OCI-LY7 (cell line): ENCODE measurements around the gene CGB7. TPM values are rescaled to one million over a fixed set of nuclear protein-coding genes. Genes with fewer than 3 reads are reported as not detected.
A peak's percentile ranks its signal among the peaks of the same experiment; 100 is the strongest.

Experiments
- BruUV-seq: library from RNA; stranded (reverse); fragments of 400-500 nt; replicated peaks from 2 replicates; lab custom pipeline; 2021; lab: Mats Ljungman, UMichigan
- CTCF ChIA-PET: fragments of 300-600 bp; sonication (Branson Sonifier 250); formaldehyde crosslinking; loops from one replicate; lab custom pipeline; 2022; ENCODE audit warnings: antibody characterized with exemption; ENCODE audit not compliant: unreplicated experiment; lab: Charles Lee
- POLR2A ChIA-PET: fragments of 300-600 bp; sonication (Branson Sonifier 250); formaldehyde crosslinking; loops from one replicate; lab custom pipeline; 2022; ENCODE audit warnings: antibody characterized with exemption; lab: Charles Lee
- DNase-seq: peaks from one replicate; pipeline ENCODE4 v3.0.0-alpha.2; 2015; ENCODE audit warnings: low spot score
- H2AFZ ChIP-seq: fragments of 200-600 bp; sonication (generic), shearing (Covaris generic); 2 replicates; pipeline ENCODE4 v1.6.1; 2014; ENCODE audit warnings: mild to moderate bottlenecking, antibody characterized with exemption, low read length, moderate library complexity
- H3K27ac ChIP-seq: fragments of 200-600 bp; sonication (generic); 2 replicates; pipeline ENCODE4 v1.5.1; 2014; ENCODE audit warnings: mixed run types, low read depth, mild to moderate bottlenecking, moderate library complexity, low read length, inconsistent platforms; ENCODE audit not compliant: poor library complexity, severe bottlenecking
- H3K36me3 ChIP-seq: fragments of 200-600 bp; sonication (generic); 2 replicates; pipeline ENCODE4 v1.6.1; 2014; ENCODE audit warnings: mild to moderate bottlenecking, antibody characterized with exemption, low read length, moderate library complexity, mixed read lengths; ENCODE audit not compliant: insufficient read depth
- H3K4me1 ChIP-seq: fragments of 200-600 bp; sonication (generic); 2 replicates; pipeline ENCODE4 v1.5.1; 2014; ENCODE audit warnings: mild to moderate bottlenecking, low read length; ENCODE audit not compliant: insufficient read depth, poor library complexity, severe bottlenecking
- H3K4me2 ChIP-seq: fragments of 200-600 bp; sonication (generic); 2 replicates; pipeline ENCODE4 v1.6.1; 2014; ENCODE audit warnings: mild to moderate bottlenecking, low read length
- H3K4me3 ChIP-seq: fragments of 200-600 bp; sonication (generic); 2 replicates; pipeline ENCODE4 v1.5.1; 2014; ENCODE audit warnings: mild to moderate bottlenecking, low read depth, low read length; ENCODE audit not compliant: poor library complexity, severe bottlenecking
- H3K79me2 ChIP-seq: fragments of 200-600 bp; sonication (generic); 2 replicates; pipeline ENCODE4 v1.6.1; 2016; ENCODE audit warnings: low read depth, mild to moderate bottlenecking, low read length, moderate library complexity, mixed read lengths; ENCODE audit not compliant: insufficient read depth
- H3K9me2 ChIP-seq: fragments of 200-600 bp; sonication (generic); 2 replicates; pipeline ENCODE4 v1.6.1; 2016; ENCODE audit warnings: mild to moderate bottlenecking, low read length, mixed read lengths; ENCODE audit not compliant: insufficient read depth
- H3K9me3 ChIP-seq: fragments of 200-600 bp; sonication (generic); 2 replicates; pipeline ENCODE4 v1.6.1; 2014; ENCODE audit warnings: mild to moderate bottlenecking, mixed run types, low read length, mixed read lengths
- H4K20me1 ChIP-seq: fragments of 200-600 bp; sonication (generic); 2 replicates; pipeline ENCODE4 v1.6.1; 2014; ENCODE audit warnings: mild to moderate bottlenecking, antibody characterized with exemption, low read length, moderate library complexity, mixed read lengths; ENCODE audit not compliant: insufficient read depth
- CTCF ChIP-seq: fragments of 200-600 bp; sonication (generic); conservative IDR thresholded peaks from 2 replicates; pipeline ENCODE4 v1.5.1; 2014; ENCODE audit warnings: mild to moderate bottlenecking, antibody characterized with exemption, low read length, moderate library complexity, mixed read lengths
- EZH2phosphoT487 ChIP-seq: fragments of 200-600 bp; sonication (generic); IDR thresholded peaks from 2 replicates; pipeline ENCODE4 v1.6.1; 2018; ENCODE audit warnings: low read depth, borderline replicate concordance, mild to moderate bottlenecking, mixed run types, antibody characterized with exemption, low read length, moderate library complexity, mixed read lengths
- intact Hi-C: fragments of 100-400 bp; cut with micrococcal nuclease; formaldehyde crosslinking; loops from one replicate; pipeline ENCODE4 v1.10.0; 2022; ENCODE audit not compliant: unreplicated experiment
- total RNA-seq, 2 experiments: library from RNA; depleted of rRNA in 1 of 2; stranded (reverse); fragments of >200 nt in 1 of 2; shearing (Covaris generic) in 1 of 2; gene quantifications; 2 replicates each; pipeline ENCODE4 v1.2.3, GENCODE V29; 2014 to 2022

The CGB7 gene
- total RNA-seq, 2 experiments from 2014 or later = not detected

DNA sequence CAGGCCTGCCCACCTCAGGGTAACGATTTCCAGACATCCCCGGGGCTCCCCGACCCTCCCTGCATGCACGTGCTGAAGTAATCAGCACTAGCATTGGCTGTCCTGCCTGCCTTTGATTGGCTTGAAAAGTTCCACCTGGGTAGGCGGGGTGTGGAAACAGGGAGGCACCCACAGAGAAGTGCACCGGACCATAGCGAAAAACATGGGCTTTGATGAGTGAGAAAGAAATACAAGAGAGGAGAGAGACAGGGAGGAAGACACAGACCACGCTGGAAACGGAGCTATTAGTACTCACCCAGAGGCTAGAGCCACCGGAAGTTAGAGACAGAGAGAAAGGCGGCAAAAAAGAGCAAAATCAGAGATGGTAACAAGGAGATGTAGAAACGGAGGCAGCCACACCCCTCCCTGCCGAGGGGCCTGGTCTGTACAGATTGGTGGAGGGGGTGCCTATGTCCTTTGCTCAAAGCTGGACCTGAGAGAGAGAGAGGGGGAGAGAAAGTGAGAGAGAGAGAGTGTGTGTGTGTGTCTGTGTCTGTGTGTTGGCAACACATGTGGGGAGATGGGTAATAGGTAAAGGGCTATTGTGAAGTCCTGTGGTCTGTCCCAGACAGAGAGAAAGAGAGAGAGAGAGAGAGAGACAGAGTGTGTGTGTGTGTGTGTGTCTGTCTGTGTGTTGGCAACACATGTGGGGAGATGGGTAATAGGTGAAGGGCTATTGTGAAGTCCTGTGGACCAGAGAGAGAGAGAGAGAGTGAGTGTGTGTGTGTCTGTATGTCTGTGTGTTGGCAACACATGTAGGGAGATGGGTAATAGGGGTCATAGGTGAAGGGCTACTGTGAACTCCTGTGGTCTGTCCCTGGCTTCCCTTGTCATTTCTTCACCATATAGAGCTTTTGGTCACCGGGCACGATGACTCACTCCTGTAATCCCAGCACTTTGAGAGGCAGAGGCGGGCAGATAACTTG, 36.3 kb downstream of the CGB7 start:
- no TSS peak for BruUV-seq
- Histone ChIP-seq H4K20me1 (no peaks in the 10 kb centered on the region), H2AFZ (peak overlapping the region; percentile 17; the same call in 1 of the 2 replicates), H3K36me3 (peaks cover 3% of the 10 kb centered on the region), H3K9me2 (no peaks in the 10 kb centered on the region), H3K79me2 (no peaks in the 10 kb centered on the region), H3K4me1 (peaks cover 43% of the 10 kb centered on the region), H3K4me3 (no peak overlapping the region), H3K27ac (peak overlapping the region; percentile 1), H3K9me3 (no peaks in the 10 kb centered on the region), H3K4me2 (peak overlapping the region; percentile 17)
- ChIA-PET CTCF (no interaction called here), POLR2A (interaction anchor here (1.6 kb wide), 1 partner anchor 28 kb away, joined by 5 read pairs; the partner anchor contains the start of genes GYS1 and RUVBL2)
- DNase-seq = peak; percentile 54
- intact Hi-C loops = no loop called here
- TF ChIP-seq CTCF (no peak), EZH2phosphoT487 (no peak)

- Histone ChIP-seq H3K4me2 (peak overlapping the region; percentile 17; the same call in 1 of the 2 replicates), H3K79me2 (no peaks in the 10 kb centered on the region), H3K36me3 (peaks cover 11% of the 10 kb centered on the region), H2AFZ (no peak overlapping the region), H3K4me3 (no peak overlapping the region), H3K9me3 (no peaks in the 10 kb centered on the region), H4K20me1 (no peaks in the 10 kb centered on the region), H3K9me2 (no peaks in the 10 kb centered on the region), H3K4me1 (peaks cover 43% of the 10 kb centered on the region), H3K27ac (no peak overlapping the region)
- CTCF ChIA-PET = no interaction called here
- DNase-seq = no peak
- POLR2A ChIA-PET = interaction anchor here (1.1 to 1.6 kb wide), 2 partner anchors 27 to 54 kb away, joined by 3 to 5 read pairs; partner anchors contain the start of genes GYS1 and RUVBL2
- BruUV-seq = no TSS peak
- TF ChIP-seq EZH2phosphoT487 = no peak
- TF ChIP-seq CTCF = no peak
- intact Hi-C loops = no loop called here
Measured at GRCh38 chr19:49020342-49020741, 37.2 kb downstream of the CGB7 start.
